Gastrocnemius medialis (tissue), 4 donors: ENCODE measurements around the gene ARF4.

Experiments
- CTCF ChIP-seq, 5 experiments: fragments of 450-650 bp in 3 of 5; fragments of 200-600 bp in 2 of 5; sonication (generic) in 2 of 5; IDR thresholded peaks in 4 of 5; conservative IDR thresholded peaks in 1 of 5; 1 replicate in 4 of 5; 2 replicates in 1 of 5; pipeline ENCODE4 v1.5.1; 2016 to 2019; ENCODE audit warnings: antibody characterized with exemption in 5 of 5, mild to moderate bottlenecking in 3 of 5, moderate library complexity in 3 of 5
- POLR2A ChIP-seq, 2 donors: fragments of 450-650 bp; IDR thresholded peaks; one replicate each; pipeline ENCODE4 v1.6.1; 2017; ENCODE audit warnings: antibody characterized with exemption in 2 of 2, mild to moderate bottlenecking in 2 of 2, moderate library complexity in 2 of 2

- TF ChIP-seq POLR2A (IDR thresholded peaks at IDR 0.05) (no peak), CTCF (IDR thresholded peaks at IDR 0.05 in 4 of 5, conservative IDR thresholded peaks at IDR 0.05 in 1 of 5) (no peak)
These were observed 27.7 kb upstream of the ARF4 start for GRCh38 chr3:57624801-57625200.
